Activated CD8-positive, alpha-beta T cell treated with anti-CD3 and anti-CD28 coated beads for 36 hours (primary cell): Measurements from ENCODE around the gene KRT16. TPM values are rescaled to one million over a fixed set of nuclear protein-coding genes. Genes with fewer than 3 reads are reported as not detected.
"Not testable (repeated sequence)": the region's sequence is repeated elsewhere in the genome, so short reads cannot be mapped to it uniquely, and the experiment has no call there.

Experiments
- ATAC-seq: fragments of 200-7000 bp; cut with Tn5 transposase; one replicate; pipeline ENCODE4 v1.10.0; 2021; ENCODE audit warnings: mild to moderate bottlenecking, moderate library complexity
- CTCF ChIA-PET: fragments of 350-600 bp; sonication (Branson Sonifier 250); formaldehyde crosslinking; loops from one replicate; lab custom pipeline; 2021; ENCODE audit warnings: antibody characterized with exemption; lab: Charles Lee
- POLR2A ChIA-PET: fragments of 350-600 bp; sonication (Branson Sonifier 250); formaldehyde crosslinking; loops from one replicate; lab custom pipeline; 2021; ENCODE audit warnings: antibody characterized with exemption; lab: Charles Lee
- DNase-seq: peaks from one replicate; pipeline ENCODE4 v3.0.0-alpha.2; 2020
- H3K27ac Mint-ChIP-seq: one replicate; pipeline ENCODE4 v1.8.0; 2021; ENCODE audit warnings: mild to moderate bottlenecking, mixed read lengths
- H3K27me3 Mint-ChIP-seq: one replicate; pipeline ENCODE4 v1.8.0; 2021; ENCODE audit warnings: mixed read lengths
- H3K36me3 Mint-ChIP-seq: one replicate; pipeline ENCODE4 v1.8.0; 2021; ENCODE audit warnings: low read depth, mixed read lengths
- H3K4me1 Mint-ChIP-seq: one replicate; pipeline ENCODE4 v1.8.0; 2021; ENCODE audit warnings: low read depth, mixed read lengths
- H3K4me3 Mint-ChIP-seq: one replicate; pipeline ENCODE4 v1.8.0; 2021; ENCODE audit warnings: mild to moderate bottlenecking, moderate library complexity, mixed read lengths
- H3K9me3 Mint-ChIP-seq: one replicate; pipeline ENCODE4 v1.8.0; 2021; ENCODE audit warnings: mixed read lengths
- CTCF ChIP-seq: fragments of 200-600 bp; IDR thresholded peaks from one replicate; pipeline ENCODE4 v1.8.0; 2022; ENCODE audit warnings: antibody characterized with exemption, mild to moderate bottlenecking
- intact Hi-C: fragments of 100-400 bp; cut with micrococcal nuclease; formaldehyde crosslinking; loops from one replicate; pipeline ENCODE4 v1.10.0; 2022
- total RNA-seq, 2 experiments: library from RNA; stranded (reverse); gene quantifications; one replicate each; pipeline ENCODE4 v1.2.3, GENCODE V29; 2021

Gene KRT16
- total RNA-seq, 2 experiments from 2014 or later, result not detected

GRCh38 chr17:41586863-41587495, 25.6 kb downstream of the KRT16 start, which contains the start of gene KRT14:
Gene KRT14, minus strand, starts transcription at chr17:41586895. Its CDS starts 61 bp downstream, at chr17:41586834.
- H3K27ac Mint-ChIP-seq, result no peak within 1 kb of the TSS
- ChIA-PET CTCF (interaction anchor here (2.5 kb wide), 1 partner anchor 38 kb away, joined by 10 read pairs; no protein-coding TSS in a partner anchor), POLR2A (no interaction called here)
- no peak for DNase-seq
- no peaks in the 10 kb centered on the region for H3K4me1 Mint-ChIP-seq
- peaks cover 14% of the 10 kb centered on the region for H3K27me3 Mint-ChIP-seq
- TF ChIP-seq CTCF, result no peak
- intact Hi-C loops, result no loop called here
- ATAC-seq, result no peak
- H3K36me3 Mint-ChIP-seq, result no peaks in the 10 kb centered on the region
- H3K9me3 Mint-ChIP-seq, result no peaks in the 10 kb centered on the region
- H3K4me3 Mint-ChIP-seq, result no peak within 1 kb of the TSS

- Mint-ChIP-seq H3K27me3 (peaks cover 16% of the 10 kb centered on the region), H3K36me3 (no peaks in the 10 kb centered on the region), H3K9me3 (no peaks in the 10 kb centered on the region), H3K4me3 (no peak overlapping the region), H3K27ac (no peak overlapping the region), H3K4me1 (no peaks in the 10 kb centered on the region)
- ATAC-seq (no peak), DNase-seq (no peak)
- intact Hi-C loops, result no loop called here
- POLR2A ChIA-PET, result no interaction called here
- CTCF ChIA-PET, result interaction anchor here (0.6 to 2.5 kb wide), 3 partner anchors 37 to 77 kb away, joined by 3 to 10 read pairs (median 3); no protein-coding TSS in a partner anchor
- TF ChIP-seq CTCF, result no peak
Measured at GRCh38 chr17:41585301-41586056, 27.1 kb downstream of the KRT16 start.

GRCh38 chr17:41584331-41584927, 28.1 kb downstream of the KRT16 start:
- CTCF ChIA-PET, result interaction anchor here (1.0 kb wide), 1 partner anchor 79 kb away, joined by 3 read pairs; no protein-coding TSS in a partner anchor
- ATAC-seq, POLR2A ChIA-PET, H3K27ac Mint-ChIP-seq, DNase-seq, H3K36me3 Mint-ChIP-seq, H3K9me3 Mint-ChIP-seq, H3K4me1 Mint-ChIP-seq, intact Hi-C loops, H3K4me3 Mint-ChIP-seq: not testable (repeated sequence)
- H3K27me3 Mint-ChIP-seq, result peaks cover 21% of the 10 kb centered on the region

GRCh38 chr17:41583137-41584127, 29.1 kb downstream of the KRT16 start:
- POLR2A ChIA-PET, result no interaction called here
- H3K9me3 Mint-ChIP-seq, result no peaks in the 10 kb centered on the region
- TF ChIP-seq CTCF, result no peak
- no peak overlapping the region for H3K27ac Mint-ChIP-seq
- H3K27me3 Mint-ChIP-seq, result peaks cover 25% of the 10 kb centered on the region
- H3K36me3 Mint-ChIP-seq, result no peaks in the 10 kb centered on the region
- no peak overlapping the region for H3K4me3 Mint-ChIP-seq
- intact Hi-C loops, result no loop called here
- H3K4me1 Mint-ChIP-seq, result no peaks in the 10 kb centered on the region
- DNase-seq (no peak), ATAC-seq (no peak)
- CTCF ChIA-PET, result no interaction called here

GRCh38 chr17:41582061-41582968, 30.3 kb downstream of the KRT16 start:
- H3K4me1 Mint-ChIP-seq, POLR2A ChIA-PET, ATAC-seq, H3K27ac Mint-ChIP-seq, intact Hi-C loops, DNase-seq, H3K36me3 Mint-ChIP-seq, H3K4me3 Mint-ChIP-seq, H3K9me3 Mint-ChIP-seq: not testable (repeated sequence)
- CTCF ChIA-PET, result interaction anchor here (1.2 to 1.8 kb wide), 3 partner anchors 32 to 81 kb away, joined by 3 to 5 read pairs (median 4); no protein-coding TSS in a partner anchor
- peaks cover 29% of the 10 kb centered on the region for H3K27me3 Mint-ChIP-seq
